Neural cell (in vitro differentiated cells): ENCODE measurements around the gene NADK2. TPM values are rescaled to one million over a fixed set of nuclear protein-coding genes. Genes with fewer than 3 reads are reported as not detected.

Source experiments
- H2AFZ ChIP-seq: fragments of 200-600, 300-800 bp; sonication (generic), shearing (Covaris generic); 2 replicates; pipeline ENCODE4 v1.6.0; 2014; ENCODE audit warnings: low read depth, mild to moderate bottlenecking, antibody characterized with exemption, low read length, moderate library complexity
- H3F3A ChIP-seq: fragments of 200-600 bp; shearing (Covaris generic); 2 replicates; pipeline ENCODE4 v1.6.1; 2016; ENCODE audit warnings: mild to moderate bottlenecking, moderate library complexity, mixed read lengths, antibody characterized with exemption, low read length; ENCODE audit not compliant: insufficient read depth, poor library complexity, severe bottlenecking
- H3K27ac ChIP-seq: fragments of 200-600, 300-800 bp; sonication (generic), shearing (Covaris generic); 2 replicates; pipeline ENCODE4 v1.5.1; 2014; ENCODE audit warnings: mild to moderate bottlenecking, low read length, moderate library complexity
- H3K27me3 ChIP-seq: fragments of 300-800, 200-600 bp; sonication (generic), shearing (Covaris generic); 2 replicates; pipeline ENCODE4 v1.6.0; 2014; ENCODE audit warnings: mild to moderate bottlenecking, low read depth, low read length, moderate library complexity; ENCODE audit not compliant: insufficient read depth
- H3K36me3 ChIP-seq: fragments of 300-800, 200-600 bp; sonication (generic), shearing (Covaris generic); 2 replicates; pipeline ENCODE4 v1.5.1; 2014; ENCODE audit warnings: mild to moderate bottlenecking, antibody characterized with exemption, low read length, moderate library complexity; ENCODE audit not compliant: insufficient read depth
- H3K4me2 ChIP-seq: fragments of 300-800, 200-600 bp; sonication (generic), shearing (Covaris generic); 2 replicates; pipeline ENCODE4 v1.6.0; 2014; ENCODE audit warnings: mild to moderate bottlenecking, low read length
- H3K4me3 ChIP-seq: fragments of 300-800, 200-600 bp; sonication (generic), shearing (Covaris generic); 2 replicates; pipeline ENCODE4 v1.5.1; 2014; ENCODE audit warnings: mild to moderate bottlenecking, low read length, moderate library complexity
- H3K79me2 ChIP-seq: fragments of 200-600 bp; shearing (Covaris generic); replicated peaks from 2 replicates; pipeline ENCODE4 v1.6.0; 2014; ENCODE audit warnings: mild to moderate bottlenecking, low read length, moderate library complexity; ENCODE audit not compliant: insufficient read depth
- H3K9ac ChIP-seq: fragments of 300-800, 200-600 bp; sonication (generic), shearing (Covaris generic); 2 replicates; pipeline ENCODE4 v1.6.1; 2016; ENCODE audit warnings: mild to moderate bottlenecking, low read length, mixed read lengths
- H3K9me2 ChIP-seq: fragments of 200-600 bp; shearing (Covaris generic); 2 replicates; pipeline ENCODE4 v1.6.1; 2016; ENCODE audit warnings: mild to moderate bottlenecking, low read length, mixed read lengths; ENCODE audit not compliant: insufficient read depth
- H3K9me3 ChIP-seq: fragments of 200-600, 300-800 bp; sonication (generic), shearing (Covaris generic); 2 replicates; pipeline ENCODE4 v1.6.1; 2016; ENCODE audit warnings: mild to moderate bottlenecking, mixed run types, low read length, moderate library complexity, mixed read lengths
- H4K20me1 ChIP-seq: fragments of 200-600 bp; shearing (Covaris generic); 2 replicates; pipeline ENCODE4 v1.6.1; 2016; ENCODE audit warnings: mild to moderate bottlenecking, mixed run types; ENCODE audit not compliant: insufficient read depth
- EP300 ChIP-seq: fragments of 450-650 bp; conservative IDR thresholded peaks from 2 replicates; pipeline ENCODE4 v1.6.1; 2014; ENCODE audit warnings: antibody characterized with exemption, mild to moderate bottlenecking, moderate library complexity; ENCODE audit not compliant: poor library complexity, severe bottlenecking
- EZH2 ChIP-seq: fragments of 200-600, 300-800 bp; shearing (Covaris generic), sonication (generic); IDR thresholded peaks from 2 replicates; pipeline ENCODE4 v1.6.1; 2014; ENCODE audit warnings: antibody characterized with exemption, low read length, borderline replicate concordance, mild to moderate bottlenecking; ENCODE audit not compliant: insufficient read depth, poor library complexity, severe bottlenecking
- MXI1 ChIP-seq: fragments of 450-650 bp; conservative IDR thresholded peaks from 2 replicates; pipeline ENCODE4 v1.6.1; 2014; ENCODE audit warnings: antibody characterized with exemption, mild to moderate bottlenecking; ENCODE audit not compliant: poor library complexity, severe bottlenecking
- POLR2AphosphoS5 ChIP-seq: IDR thresholded peaks from 2 replicates; pipeline ENCODE4 v1.6.1; 2012
- RAD21 ChIP-seq: fragments of 450-650 bp; conservative IDR thresholded peaks from 2 replicates; pipeline ENCODE4 v1.6.1; 2014; ENCODE audit warnings: antibody characterized with exemption, mild to moderate bottlenecking, moderate library complexity
- SMC3 ChIP-seq: fragments of 450-650 bp; conservative IDR thresholded peaks from 2 replicates; pipeline ENCODE4 v1.6.1; 2014; ENCODE audit warnings: antibody characterized with exemption, mild to moderate bottlenecking, moderate library complexity; ENCODE audit not compliant: poor library complexity
- TAF1 ChIP-seq: IDR thresholded peaks from 2 replicates; pipeline ENCODE4 v1.6.1; 2012; ENCODE audit warnings: low read depth
- polyA plus RNA-seq: library from polyadenylated mRNA; depleted of rRNA; stranded (reverse); fragments of >200 nt; gene quantifications from 2 replicates; pipeline ENCODE4 v1.2.3, GENCODE V29; 2014
- TF ChIP-seq, protein P1 (sequence below): fragments of 450-650 bp; IDR thresholded peaks from 2 replicates; pipeline ENCODE4 v1.5.1; 2014; ENCODE audit warnings: antibody characterized with exemption, mild to moderate bottlenecking, moderate library complexity; ENCODE audit not compliant: poor library complexity, severe bottlenecking
- TF ChIP-seq, protein P2 (sequence below): IDR thresholded peaks from 2 replicates; pipeline ENCODE4 v1.6.1; 2012; ENCODE audit warnings: borderline replicate concordance

The NADK2 gene
- polyA plus RNA-seq, 1 donor from 2014 or later, result 66.8 TPM

DNA sequence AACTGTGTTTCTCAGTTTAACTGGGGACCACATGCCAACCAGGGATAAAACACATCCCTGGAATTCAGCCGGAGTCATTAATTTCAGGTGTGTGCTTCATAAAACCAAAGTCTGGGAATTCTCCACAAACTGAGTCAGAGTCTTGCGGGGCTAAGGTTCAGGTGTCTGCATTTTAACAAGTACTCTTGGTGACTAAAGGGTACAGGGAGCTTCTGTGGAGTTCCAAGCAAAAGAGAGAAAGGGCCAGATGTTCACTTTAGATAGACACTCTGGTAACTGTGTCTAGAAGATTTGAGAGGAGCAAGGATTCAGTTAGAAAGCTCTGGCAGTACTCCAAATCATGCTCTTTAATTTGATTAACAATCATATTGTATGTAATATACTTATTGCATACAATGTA lies 4.0 kb downstream of the NADK2 start:
- no peak overlapping the region for H3K4me2 ChIP-seq
- no peaks in the 10 kb centered on the region for H3K36me3 ChIP-seq

DNA sequence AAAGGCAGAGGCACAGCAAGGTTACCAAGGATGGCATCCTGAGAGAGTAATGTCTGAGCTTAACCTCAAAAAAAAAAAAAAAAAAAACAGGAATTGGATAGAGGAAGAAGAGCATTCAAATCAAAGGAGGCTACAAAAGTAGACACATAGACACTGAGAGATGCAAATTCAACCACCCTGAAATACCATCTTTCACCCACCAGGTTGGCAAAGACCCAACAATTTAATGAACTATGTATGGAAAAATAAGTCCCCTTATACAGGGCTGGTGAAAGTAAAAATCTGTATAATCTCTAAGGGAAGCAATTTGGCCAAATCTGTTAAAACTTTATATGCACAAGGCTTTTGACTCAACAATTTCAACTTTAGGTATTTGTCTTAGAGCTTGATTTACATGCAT lies 4.9 kb downstream of the NADK2 start:
- no peaks in the 10 kb centered on the region for H4K20me1 ChIP-seq
- no peak overlapping the region for H2AFZ ChIP-seq
- H3F3A ChIP-seq, result no peaks in the 10 kb centered on the region
- H3K79me2 ChIP-seq, result peaks cover 28% of the 10 kb centered on the region
- no peak overlapping the region for H3K4me2 ChIP-seq
- H3K9ac ChIP-seq, result no peak overlapping the region
- no peak overlapping the region for H3K27ac ChIP-seq
- TF ChIP-seq, protein P1, sequence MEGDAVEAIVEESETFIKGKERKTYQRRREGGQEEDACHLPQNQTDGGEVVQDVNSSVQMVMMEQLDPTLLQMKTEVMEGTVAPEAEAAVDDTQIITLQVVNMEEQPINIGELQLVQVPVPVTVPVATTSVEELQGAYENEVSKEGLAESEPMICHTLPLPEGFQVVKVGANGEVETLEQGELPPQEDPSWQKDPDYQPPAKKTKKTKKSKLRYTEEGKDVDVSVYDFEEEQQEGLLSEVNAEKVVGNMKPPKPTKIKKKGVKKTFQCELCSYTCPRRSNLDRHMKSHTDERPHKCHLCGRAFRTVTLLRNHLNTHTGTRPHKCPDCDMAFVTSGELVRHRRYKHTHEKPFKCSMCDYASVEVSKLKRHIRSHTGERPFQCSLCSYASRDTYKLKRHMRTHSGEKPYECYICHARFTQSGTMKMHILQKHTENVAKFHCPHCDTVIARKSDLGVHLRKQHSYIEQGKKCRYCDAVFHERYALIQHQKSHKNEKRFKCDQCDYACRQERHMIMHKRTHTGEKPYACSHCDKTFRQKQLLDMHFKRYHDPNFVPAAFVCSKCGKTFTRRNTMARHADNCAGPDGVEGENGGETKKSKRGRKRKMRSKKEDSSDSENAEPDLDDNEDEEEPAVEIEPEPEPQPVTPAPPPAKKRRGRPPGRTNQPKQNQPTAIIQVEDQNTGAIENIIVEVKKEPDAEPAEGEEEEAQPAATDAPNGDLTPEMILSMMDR, result no peak
- TF ChIP-seq MXI1 (no peak), SMC3 (no peak), POLR2AphosphoS5 (no peak), RAD21 (no peak), TAF1 (no peak), EP300 (no peak)
- TF ChIP-seq, protein P2, sequence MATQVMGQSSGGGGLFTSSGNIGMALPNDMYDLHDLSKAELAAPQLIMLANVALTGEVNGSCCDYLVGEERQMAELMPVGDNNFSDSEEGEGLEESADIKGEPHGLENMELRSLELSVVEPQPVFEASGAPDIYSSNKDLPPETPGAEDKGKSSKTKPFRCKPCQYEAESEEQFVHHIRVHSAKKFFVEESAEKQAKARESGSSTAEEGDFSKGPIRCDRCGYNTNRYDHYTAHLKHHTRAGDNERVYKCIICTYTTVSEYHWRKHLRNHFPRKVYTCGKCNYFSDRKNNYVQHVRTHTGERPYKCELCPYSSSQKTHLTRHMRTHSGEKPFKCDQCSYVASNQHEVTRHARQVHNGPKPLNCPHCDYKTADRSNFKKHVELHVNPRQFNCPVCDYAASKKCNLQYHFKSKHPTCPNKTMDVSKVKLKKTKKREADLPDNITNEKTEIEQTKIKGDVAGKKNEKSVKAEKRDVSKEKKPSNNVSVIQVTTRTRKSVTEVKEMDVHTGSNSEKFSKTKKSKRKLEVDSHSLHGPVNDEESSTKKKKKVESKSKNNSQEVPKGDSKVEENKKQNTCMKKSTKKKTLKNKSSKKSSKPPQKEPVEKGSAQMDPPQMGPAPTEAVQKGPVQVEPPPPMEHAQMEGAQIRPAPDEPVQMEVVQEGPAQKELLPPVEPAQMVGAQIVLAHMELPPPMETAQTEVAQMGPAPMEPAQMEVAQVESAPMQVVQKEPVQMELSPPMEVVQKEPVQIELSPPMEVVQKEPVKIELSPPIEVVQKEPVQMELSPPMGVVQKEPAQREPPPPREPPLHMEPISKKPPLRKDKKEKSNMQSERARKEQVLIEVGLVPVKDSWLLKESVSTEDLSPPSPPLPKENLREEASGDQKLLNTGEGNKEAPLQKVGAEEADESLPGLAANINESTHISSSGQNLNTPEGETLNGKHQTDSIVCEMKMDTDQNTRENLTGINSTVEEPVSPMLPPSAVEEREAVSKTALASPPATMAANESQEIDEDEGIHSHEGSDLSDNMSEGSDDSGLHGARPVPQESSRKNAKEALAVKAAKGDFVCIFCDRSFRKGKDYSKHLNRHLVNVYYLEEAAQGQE, result no peak
- no peaks in the 10 kb centered on the region for H3K9me3 ChIP-seq
- no peaks in the 10 kb centered on the region for H3K36me3 ChIP-seq
- no peaks in the 10 kb centered on the region for H3K27me3 ChIP-seq
- H3K9me2 ChIP-seq, result no peaks in the 10 kb centered on the region
- no peak overlapping the region for H3K4me3 ChIP-seq

More for the DNA sequence above, 4.0 kb downstream of the NADK2 start:
- H2AFZ ChIP-seq, result no peak overlapping the region
- H3K9ac ChIP-seq, result no peak overlapping the region
- H3K4me3 ChIP-seq, result peak overlapping the region; percentile 3
- no peaks in the 10 kb centered on the region for H3K9me2 ChIP-seq
- no peaks in the 10 kb centered on the region for H3K9me3 ChIP-seq
- H3K79me2 ChIP-seq, result peaks cover 28% of the 10 kb centered on the region
- TF ChIP-seq POLR2AphosphoS5 (no peak), RAD21 (no peak), MXI1 (no peak), EZH2 (no peak)
- TF ChIP-seq, protein P2, result no peak
- TF ChIP-seq, protein P1, result no peak
- H3K27ac ChIP-seq, result no peak overlapping the region
- no peaks in the 10 kb centered on the region for H3K27me3 ChIP-seq
- no peaks in the 10 kb centered on the region for H3F3A ChIP-seq
- no peaks in the 10 kb centered on the region for H4K20me1 ChIP-seq
